8988T (cell line): ENCODE measurements around the gene OBSCN.

ENCODE experiments used
- DNase-seq: peaks from one replicate; pipeline ENCODE4 v3.0.0; 2011

OBSCN gene

DNA sequence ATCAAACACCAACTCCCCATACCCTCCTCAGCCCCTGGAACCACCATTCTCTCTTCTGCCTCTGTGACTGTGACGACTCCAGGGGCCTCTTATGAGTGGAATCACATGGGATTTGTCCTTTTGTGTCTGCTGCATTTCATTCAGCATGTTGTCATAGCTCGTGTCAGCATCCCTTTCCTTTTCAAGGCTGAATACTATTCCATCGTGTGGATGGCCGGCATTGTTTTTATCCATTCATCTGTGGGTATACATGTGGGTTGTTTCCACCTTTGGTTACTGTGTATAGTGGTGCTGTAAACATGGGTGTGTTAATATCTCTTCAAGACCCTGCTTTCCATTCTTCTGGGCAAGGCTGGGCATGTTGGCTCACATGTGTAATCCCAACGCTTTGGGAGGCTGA, 17.1 kb upstream of the OBSCN start:
- no peak for DNase-seq

DNA sequence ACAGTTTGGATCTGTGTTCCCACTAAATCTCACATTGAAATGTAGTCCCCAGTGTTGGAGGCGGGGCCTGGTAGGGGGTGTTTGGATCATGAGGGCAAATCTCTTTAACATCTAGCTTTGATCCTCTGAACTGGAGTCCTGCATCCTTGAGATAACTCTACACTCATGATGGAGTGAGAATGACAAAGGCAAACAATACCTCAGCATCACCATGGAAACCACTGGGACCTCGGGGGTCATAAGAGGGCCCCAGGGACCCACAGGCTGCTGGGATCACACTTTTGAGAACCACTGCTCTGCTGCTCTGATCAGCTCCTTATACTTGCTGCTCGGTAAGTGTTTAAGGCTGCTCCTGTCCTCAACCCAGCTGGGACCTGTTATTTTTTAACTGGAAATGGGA, 13.4 kb upstream of the OBSCN start:
- DNase-seq, result no peak

DNA sequence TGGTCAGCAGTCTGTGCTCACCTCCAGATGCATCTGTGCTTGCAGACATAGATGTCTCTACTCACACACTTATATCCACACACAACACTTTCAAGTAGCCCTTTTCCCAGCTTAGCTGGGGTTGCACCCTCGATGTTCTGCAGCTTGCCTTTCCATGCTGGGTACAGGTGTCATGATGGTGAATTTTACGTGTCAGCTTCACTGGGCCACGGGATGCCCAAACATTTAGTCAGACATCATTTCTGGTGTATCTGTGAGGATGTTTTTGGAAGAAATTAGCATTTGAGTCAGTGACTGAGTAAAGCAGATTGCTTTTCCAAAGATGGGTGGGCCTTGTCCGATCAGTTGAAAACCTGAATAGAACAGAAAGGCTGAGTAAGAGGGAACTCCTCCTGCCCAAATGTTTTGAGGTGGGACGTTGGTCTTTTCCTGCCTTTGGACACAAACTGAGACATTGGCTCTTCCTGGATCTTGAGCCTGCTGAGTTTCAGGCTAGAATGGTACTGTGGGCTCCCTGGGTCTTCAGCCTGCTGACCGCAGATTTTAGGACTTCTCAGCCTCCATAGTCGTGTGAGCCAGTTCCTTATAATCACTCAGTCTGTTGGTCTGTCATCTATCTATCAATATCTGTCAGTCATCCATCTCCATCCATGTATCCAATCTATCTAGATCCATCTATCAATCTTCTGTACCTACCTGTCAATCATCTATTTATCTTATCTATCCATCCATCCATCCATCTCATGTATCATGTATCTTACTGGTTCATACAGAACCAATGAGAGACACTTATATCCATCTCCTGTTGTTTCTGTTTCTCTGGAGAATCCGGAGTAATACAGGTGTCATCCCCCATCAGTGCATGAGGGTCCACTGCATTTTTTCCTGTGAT, 12.7 kb upstream of the OBSCN start:
- DNase-seq, result no peak

DNA sequence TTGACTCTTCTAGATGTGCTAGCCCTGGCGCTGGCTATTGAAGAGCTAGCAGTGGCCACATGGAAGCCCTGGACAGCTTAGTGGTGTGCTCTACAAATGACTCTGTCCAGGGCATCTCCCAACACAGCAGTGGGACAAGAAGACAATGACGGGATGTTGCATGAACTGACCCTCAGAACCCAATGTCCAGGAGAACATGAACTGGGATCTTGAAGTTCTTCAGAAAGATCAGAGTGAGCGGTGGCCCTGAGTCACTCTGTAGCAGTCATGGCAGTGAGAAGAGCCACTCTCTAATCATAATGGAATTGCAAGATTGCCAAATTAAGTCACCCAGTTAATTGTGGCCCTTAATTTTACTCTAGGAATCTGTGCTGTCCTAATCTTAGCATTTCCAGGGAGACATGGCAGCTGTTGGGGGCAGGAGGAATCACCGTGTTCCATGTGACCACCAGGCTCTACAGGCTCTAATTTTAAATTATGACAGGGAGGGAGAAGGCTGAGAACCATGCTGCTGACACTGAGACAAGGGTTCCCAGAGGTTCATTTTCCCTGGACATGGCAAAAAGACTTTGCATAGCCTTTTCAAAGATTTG, 10.2 kb upstream of the OBSCN start:
- DNase-seq, result no peak

DNA sequence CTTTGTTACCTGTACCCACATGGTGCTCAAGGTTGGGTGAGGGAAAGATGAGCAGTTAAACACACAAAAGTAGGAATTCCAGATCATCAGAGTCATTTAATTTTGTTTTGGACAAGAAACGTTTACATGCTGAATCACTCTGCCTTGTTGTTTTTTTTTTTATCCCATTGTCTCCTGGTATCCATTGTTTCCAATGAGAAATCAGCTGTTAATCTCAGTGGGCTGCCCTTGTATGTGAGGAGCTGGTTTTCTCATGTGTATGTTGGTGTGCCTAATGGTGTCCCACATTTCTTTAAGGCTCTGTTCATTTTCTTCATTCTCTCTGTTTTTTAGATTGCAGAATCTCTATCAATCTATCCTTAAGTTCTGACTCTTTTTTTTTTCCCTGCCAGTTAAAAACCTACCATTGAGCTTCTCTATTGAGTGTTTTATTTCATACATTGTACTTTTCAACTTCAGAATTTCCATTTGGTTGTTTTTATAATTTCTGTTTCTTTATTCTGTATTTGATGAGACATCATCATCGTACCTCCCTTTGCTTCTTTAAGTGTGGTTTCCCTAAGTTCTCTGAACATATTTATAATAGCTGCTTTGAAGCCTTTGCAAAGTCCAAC, 8.8 kb upstream of the OBSCN start:
- no peak for DNase-seq

DNA sequence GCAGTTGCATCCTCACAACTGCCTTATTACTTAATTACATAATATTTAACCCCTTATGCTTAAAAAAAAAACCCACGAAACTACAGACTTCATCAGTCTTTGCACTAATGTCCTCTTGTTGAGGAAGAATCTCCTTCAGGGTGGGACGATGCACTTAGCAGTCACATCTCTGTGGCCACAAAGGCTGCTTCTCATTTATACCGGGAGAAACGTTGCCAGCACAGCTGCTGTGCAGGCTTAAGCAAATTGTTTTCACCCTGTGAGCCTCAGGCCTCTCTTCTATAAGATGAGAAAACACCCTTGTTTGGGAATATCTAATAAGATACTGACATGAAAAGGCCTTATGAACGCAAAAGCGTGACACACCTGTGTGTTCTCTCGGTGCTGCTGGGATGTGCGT, 2.9 kb upstream of the OBSCN start:
- DNase-seq, result no peak

DNA sequence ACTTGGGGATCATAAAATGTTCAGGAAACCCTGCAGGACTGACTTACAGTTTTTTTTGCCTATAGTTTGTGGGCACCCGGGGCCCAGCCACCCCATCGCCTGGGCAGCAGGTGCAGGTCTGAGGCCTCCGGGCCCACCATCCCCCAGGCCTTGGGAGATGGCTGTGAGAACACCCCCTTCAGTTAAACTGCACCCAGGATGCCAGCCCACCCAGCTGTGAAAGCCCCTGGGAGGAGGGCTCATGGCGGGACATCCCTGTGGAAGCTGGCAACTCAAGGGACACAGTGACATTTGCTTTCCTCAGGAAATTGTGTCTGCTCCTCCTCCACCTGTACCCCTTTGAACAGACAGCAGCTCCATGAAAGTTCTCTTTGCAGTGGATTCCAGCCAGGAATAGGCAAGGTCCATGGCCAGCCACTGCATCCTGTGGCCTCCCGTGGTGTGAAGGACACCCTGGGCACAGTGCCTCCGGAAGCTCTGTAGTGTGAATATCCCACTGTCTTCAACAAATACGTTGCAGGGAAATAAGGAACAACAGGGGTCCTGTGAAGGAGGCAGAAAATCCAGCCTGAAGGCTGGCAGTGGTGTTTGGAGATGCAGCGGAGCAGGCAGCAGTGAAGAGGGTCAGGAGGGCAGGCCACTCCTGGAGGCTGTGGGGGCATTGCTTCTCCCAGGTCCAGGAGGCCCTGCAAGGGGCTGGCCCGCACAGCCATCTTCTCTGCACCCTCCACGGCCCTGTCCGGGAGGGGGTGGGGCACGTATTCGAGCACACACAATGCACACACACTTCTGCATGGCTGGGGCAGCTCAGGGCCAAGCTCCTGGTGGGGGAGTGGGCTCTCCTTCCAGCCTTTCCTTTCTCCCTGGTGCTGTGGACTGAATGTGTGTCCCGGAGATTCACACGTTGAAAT, 2.1 kb upstream of the OBSCN start:
- DNase-seq, result no peak

DNA sequence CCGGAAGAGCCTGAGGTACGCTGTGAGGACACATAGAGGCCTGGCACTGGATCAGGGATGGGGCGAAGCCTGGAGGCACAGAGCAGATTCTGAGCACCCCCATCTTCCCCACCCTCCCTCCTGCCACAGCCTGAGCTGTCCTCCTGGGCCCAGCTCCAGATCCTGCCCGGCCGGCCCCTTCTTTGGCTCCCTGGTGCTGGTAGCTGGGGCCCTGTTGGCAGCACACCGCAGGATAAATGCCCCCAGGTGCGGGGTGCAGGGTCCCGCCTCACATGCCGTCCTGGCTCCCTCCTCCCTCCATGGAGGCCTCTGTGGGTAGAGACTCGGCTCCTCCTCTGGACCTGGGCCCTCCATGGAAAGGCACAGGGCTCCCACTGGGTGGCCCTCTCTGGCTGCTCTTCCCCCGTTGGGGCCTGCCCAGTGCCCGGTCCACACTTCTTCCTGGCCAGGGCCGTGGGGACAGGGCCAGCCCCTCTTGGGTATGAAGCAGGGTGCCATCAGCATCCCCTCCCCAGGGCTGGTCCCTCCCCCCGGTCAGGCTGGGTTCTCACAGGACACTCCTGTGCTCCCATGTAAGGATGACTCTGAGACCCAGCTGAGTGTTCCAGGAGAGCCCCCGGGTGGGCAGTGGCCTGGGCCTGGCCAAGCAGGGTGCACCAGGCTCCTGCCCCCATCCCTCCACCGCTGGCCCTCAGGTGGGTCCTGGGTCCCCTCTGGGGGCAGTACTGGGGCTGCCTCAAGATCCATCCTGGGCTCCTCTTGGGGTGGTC, 1.1 kb upstream of the OBSCN start:
- DNase-seq, result no peak

DNA sequence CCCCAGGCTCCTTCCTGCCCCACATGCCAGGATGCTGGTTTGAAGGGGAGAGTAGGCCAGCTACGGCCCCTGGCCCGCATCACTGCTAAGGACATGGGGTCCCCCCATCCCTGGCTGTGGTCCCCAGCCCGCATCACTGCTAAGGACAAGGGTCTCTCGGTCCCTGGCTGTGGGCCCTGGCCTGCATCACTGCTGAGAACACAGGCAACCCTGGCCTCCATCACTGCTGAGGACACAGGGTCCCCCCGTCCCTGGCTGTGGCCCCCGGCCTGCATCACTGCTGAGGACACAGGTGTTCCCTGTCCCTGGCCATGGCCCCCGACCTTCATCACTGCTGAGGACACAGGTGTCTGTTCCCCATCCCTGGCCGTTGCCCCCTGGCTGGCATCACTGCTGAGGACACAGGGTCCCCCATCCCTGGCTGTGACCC, 448 bp upstream of the OBSCN start:
- DNase-seq, result no peak

DNA sequence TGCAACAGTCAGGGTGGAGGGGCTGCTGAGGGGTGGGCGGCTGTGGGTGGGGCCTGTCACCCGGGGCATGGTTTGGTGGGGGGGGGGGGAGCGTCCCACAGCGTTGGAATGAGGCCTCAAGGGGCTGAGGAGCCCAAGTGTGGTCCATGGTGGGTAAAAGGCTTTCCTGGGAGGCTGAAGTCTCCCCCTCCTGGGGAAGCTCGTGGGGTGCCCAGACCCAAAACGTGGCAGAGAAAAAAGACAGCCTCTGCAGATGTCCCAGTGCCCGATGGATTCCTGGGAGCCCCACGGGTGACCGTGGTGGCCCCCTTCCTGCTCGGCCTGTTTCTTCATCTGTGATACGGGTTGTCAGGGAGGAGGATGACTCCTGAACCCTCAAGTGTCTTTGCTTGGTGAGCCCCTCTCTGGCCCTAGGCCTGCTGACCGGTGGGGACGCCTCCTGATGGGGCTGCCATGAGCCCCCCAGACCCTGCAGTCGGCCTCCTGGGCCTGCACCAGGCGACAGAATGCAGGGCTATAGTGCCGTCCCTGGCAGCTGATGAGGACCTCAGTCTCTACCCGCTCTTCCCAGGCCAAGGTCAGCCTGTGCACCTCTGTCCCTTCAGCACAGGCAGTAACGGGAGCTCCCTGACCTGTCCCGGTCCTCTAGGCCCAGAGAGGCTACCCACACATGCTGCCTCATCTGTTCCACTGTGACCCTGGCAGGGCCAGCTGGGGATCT, 1.1 kb downstream of the OBSCN start:
- DNase-seq, result no peak

DNA sequence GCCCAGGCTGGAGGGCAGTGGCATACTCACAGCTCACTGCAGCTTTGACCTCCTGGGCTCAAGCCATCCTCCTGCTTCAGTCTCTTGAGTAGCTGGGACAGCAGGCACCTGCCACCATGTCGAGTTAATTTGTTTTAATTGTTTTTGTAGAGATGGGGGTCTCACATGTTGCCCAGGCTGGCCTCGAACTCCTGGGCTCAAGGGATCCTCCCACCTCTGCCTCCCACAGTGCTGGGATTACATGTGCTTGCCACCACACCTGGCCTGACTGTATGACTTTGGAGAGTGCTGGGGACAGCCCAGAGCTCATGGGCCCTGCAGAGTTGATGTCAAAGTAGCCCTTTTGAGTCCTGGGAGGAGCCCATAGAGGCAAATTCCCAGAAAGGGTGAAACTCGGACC, 1.8 kb downstream of the OBSCN start:
- no peak for DNase-seq

DNA sequence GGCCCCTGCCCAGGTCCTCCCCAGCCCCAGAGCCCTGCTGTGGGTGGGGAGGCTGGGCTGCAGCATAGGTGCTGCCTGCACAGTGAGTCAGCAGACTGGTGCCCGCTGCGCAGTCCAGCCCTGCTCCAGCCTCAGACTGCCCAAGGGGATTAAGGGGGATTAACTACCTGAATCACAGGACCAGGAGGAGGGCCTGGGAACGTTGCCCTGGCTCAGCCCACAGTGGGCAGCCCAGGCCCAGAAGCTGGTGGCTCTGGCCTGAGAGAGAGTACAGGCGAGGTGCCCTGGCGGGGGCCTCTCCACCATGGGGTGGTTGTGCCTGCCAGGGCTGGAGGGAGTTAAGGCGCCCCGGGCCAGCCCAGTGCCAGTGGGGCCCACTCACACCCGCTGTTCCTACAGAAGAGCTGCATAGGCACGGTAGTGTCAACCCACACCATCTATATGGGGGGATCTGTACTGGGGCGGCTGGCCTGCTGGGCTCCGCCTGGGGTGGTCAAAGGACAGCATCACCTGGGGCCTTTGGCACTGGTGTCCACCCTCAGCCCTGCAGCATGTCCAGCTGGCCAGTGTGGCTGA, 2.3 kb downstream of the OBSCN start:
- no peak for DNase-seq

DNA sequence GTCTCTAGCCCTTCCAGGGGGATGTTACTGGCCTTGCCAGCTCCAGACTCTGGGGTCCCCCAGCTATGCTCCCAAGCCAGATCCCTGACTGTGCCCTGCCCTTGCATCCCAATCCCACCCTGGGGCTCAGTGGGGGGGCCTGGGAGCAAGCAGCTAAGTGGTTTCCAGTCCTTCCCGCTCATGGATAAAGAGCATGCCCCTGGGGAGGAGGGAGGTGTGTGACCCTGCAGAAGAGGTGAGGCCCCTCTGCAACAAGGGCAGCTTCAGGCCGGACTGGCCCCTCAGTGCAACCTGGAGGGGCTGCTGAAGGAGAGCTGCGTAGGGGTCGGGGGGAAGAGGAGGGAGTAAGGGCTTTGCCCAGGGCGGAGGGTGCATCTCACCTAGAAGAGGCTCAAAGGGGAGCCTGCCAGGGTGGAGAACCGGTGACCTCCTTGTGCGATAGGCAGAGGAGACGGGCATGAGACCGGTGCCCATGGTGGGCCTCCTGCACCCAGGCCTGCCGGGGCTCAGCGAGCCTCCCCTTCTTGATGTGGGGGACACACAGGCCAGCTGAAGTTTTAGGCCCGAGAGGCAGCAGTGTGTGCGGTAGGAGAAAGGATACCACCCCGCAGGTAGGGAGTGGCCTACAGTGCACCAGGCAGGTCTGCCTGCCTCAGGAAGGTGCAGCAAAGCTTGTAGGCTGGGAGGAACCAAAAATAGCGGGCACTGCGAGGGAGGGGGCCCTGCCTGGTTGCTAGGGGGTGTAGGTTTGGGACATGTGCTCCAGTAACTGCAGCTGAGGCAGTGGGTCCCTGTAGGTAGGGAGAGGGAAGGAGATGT, 3.1 kb downstream of the OBSCN start:
- DNase-seq, result no peak

DNA sequence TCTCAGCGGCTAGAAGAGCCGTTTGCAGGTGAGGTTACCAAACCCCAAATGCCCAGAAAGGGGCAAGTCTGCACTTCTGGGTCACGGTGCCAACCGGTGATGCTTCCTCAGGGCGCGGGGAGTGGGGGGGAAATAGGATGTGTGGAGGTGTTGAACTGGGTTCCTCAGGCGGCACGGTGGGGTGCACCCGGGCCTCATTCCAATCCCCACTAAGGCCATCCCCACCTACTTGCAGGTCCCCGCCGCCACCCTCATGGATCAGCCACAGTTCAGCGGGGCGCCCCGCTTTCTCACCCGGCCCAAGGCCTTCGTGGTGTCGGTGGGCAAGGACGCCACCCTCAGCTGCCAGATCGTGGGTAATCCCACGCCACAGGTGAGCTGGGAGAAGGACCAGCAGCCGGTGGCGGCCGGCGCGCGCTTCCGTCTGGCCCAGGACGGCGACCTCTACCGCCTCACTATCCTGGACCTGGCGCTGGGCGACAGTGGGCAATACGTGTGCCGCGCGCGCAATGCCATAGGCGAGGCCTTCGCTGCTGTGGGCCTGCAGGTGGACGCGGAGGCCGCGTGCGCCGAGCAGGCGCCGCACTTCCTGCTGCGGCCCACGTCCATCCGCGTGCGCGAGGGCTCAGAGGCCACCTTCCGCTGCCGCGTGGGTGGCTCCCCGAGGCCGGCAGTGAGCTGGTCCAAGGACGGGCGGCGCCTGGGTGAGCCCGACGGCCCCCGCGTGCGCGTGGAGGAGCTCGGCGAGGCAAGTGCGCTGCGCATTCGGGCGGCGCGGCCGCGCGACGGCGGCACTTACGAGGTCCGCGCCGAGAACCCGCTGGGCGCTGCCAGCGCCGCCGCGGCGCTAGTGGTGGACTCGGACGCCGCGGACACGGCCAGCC, 3.9 kb downstream of the OBSCN start:
- no peak for DNase-seq

DNA sequence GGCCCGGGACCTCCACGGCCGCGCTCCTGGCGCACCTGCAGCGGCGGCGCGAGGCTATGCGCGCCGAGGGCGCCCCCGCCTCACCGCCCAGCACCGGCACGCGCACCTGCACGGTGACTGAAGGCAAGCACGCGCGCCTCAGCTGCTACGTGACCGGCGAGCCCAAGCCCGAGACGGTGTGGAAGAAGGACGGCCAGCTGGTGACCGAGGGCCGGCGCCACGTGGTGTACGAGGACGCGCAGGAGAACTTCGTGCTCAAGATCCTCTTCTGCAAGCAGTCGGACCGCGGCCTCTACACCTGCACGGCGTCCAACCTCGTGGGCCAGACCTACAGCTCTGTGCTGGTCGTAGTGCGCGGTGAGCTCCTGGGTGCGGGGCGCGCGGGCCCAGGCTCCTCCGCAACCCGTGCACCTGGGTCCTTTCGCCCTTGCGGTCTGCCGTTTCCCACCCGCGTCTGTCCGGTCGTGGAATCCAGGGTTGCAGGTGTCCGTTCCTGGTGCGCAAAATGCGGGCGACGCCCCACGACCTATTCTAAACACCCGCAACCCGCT, 4.6 kb downstream of the OBSCN start:
- no peak for DNase-seq

DNA sequence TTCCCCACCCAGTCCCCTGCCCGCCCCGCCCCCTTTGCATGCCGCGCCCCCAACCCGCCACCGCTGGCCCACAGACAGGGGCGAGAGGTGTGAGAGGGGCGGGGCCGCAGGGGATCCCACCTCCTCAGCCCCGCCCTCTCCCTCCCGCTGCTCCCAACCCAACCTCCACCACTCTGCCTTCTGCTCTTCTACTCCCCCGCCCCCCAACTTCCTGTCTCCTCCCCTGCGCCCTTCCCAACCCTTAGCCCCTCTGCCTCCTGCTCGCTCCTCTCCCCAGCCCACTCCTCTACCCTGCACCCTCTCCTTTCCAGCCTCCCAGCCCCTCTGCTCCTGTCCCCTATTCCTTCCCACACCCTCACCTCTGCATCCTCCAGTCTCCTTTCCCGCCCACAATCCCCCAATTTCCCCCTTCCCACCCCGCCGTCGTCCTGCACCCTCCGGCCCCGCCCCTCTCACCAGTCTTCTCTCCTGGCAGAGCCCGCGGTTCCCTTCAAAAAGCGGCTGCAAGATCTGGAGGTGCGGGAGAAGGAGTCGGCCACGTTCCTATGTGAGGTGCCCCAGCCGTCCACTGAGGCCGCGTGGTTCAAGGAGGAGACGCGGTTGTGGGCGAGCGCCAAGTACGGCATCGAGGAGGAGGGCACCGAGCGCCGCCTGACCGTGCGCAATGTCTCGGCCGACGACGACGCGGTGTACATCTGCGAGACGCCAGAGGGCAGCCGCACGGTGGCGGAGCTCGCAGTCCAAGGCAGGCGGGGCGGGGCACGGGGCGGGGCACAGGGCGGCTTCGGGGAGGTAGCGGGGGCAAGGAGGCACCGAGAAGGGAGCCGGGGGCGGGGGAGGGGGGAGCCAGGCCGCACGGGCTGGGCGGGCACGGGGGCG, 5.4 kb downstream of the OBSCN start:
- DNase-seq, result peak; percentile 98

DNA sequence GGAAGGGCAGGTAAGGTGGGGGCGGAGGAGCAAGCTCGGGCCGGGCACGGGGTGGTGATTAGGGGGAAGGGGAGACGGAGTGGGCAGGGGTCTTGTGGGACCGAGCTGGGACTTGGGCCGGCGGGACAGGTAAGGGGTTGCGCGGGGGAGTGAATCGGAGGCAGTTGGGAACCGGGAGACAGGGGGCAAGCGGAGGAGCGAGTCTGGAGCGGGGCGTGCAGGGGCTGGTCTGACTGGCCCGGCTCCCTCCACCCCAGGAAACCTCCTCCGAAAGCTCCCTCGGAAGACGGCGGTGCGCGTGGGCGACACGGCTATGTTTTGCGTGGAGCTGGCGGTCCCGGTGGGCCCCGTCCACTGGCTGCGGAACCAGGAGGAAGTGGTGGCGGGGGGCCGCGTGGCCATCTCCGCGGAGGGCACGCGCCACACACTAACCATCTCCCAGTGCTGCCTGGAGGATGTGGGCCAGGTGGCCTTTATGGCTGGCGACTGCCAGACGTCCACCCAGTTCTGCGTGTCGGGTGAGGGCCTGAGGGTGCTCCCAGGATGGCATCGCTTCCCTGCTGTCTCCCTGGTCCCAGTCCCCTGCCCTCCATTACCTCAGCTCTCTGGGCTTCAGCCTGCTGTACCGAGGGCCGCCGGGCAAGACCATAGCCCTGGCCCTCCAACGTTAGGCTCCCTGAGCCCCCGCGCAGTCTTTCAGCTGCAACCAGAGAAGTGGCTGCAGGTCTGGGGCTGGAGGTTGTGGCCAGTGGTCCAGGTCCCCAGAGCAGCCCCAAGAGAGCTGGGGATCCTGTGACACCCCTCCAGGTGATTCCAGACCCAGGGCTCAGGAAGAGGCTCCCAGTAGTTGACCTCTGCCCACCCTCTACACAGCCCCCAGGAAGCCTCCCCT, 6.3 kb downstream of the OBSCN start:
- DNase-seq, result no peak
